ENCODE data around the gene DGKG.

DNA sequence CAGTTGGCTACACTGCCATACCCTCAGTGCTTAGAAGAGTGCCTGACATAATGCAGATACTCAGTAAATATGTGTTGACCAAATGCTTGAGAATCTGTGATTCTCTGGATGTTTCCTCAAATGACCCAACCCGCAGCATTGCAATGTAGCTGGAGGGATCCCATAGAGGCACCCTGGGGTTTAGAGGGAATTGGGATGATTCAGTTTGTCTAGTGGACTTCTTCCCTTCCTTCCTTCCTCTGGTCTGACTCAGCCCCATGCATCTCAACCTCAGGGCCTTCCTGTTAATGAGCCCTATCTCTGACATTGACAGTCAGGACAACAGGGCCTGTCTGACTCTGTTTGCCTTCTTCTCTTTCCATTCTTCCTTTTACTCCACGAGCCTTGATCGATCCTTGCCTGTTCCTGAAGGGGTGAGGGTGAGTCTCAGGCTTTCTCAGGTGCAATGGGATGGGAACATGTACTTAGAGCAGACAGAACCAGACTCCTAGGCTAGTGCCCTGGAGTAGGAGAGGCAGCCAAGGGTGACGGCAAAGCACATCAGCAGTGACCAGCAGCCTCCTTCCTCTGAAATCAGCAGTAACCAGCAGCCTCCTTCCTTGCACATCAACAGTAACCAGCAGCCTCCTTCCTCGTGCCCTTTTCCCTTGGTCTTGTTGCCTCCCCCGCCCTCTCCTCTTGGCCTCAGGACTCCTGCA lies 78.2 kb downstream of the DGKG start:
- no peak for TF ChIP-seq CTBP1 (IDR thresholded peaks at IDR 0.05; ENCODE audit: borderline replicate concordance)
- TF ChIP-seq BHLHE40 (IDR thresholded peaks at IDR 0.05; ENCODE audit: borderline replicate concordance): no peak
- no peak for TF ChIP-seq ELF4 (IDR thresholded peaks at IDR 0.05)
